Measurements from ENCODE around the gene SPHK2.

DNA sequence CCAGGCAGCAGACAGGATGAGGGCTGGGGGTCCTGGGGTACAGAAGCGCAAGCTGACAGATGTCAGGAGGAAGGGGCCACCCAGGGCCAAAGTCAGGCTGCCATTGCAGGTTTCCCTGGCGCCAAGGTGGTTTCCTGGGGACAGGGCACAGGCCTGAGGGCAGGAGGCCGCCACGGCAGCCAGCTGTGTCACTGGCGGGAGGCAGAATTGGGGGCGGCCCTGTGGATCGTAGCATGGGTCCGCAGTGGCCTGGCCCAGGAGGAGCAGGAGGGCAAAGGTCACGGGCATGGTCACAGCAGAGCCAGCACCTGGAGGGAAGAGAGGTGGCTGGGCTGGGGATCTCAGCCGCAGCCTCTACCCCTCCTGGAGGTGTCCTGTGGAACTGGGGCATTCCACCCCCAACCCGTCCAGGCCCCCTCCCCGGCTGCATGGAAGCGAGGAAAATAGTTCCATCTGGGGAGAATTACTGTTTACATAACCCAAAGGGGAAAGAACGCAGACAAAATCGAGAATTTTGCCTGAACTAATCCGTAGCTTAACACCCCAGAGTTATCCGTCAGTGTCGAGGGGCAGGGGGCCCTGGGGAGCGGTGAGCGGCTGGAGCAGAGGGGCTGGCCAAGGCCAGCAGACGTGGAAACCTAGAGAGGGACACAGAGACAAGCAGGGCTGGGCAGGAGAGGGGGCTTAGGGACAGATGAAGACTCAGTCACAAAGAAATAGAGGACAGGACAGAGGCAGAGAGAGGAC, 51.6 kb downstream of the SPHK2 start:
- TF ChIP-seq, protein P1, sequence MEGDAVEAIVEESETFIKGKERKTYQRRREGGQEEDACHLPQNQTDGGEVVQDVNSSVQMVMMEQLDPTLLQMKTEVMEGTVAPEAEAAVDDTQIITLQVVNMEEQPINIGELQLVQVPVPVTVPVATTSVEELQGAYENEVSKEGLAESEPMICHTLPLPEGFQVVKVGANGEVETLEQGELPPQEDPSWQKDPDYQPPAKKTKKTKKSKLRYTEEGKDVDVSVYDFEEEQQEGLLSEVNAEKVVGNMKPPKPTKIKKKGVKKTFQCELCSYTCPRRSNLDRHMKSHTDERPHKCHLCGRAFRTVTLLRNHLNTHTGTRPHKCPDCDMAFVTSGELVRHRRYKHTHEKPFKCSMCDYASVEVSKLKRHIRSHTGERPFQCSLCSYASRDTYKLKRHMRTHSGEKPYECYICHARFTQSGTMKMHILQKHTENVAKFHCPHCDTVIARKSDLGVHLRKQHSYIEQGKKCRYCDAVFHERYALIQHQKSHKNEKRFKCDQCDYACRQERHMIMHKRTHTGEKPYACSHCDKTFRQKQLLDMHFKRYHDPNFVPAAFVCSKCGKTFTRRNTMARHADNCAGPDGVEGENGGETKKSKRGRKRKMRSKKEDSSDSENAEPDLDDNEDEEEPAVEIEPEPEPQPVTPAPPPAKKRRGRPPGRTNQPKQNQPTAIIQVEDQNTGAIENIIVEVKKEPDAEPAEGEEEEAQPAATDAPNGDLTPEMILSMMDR (IDR thresholded peaks at IDR 0.05) = no peak
- TF ChIP-seq POLR2A (IDR thresholded peaks at IDR 0.05) = no peak
